ENCODE results near the gene ZFTA.
"Not testable (repeated sequence)": the region's sequence is repeated elsewhere in the genome, so short reads cannot be mapped to it uniquely, and the experiment has no call there.

ZFTA gene

DNA sequence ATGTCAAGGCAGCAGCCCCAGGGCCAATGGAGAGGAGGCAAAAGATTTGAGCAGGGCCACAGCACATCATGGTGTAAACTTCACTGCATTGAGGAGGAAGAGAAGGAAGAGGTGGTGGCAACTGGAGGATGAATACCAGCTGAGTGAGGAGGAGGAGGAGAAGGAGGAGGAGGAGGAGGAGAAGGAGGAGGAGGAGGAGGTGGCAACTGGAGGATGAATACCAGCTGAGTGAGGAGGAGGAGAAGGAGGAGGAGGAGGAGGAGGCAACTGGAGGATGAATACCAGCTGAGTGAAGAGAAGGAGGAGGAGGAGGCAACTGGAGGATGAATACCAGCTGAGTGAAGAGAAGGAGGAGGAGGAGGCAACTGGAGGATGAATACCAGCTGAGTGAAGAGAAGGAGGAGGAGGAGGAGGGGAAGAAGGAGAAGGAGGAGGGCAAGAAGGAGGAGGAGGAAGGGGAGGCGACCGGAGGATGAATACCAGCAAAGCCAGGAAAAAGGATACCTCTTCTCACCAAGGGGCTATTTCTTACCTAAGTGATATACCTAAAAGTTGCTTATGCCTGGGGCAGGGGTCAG is 3.3 kb upstream of the ZFTA start:
- not testable (repeated sequence) for DNase-seq

DNA sequence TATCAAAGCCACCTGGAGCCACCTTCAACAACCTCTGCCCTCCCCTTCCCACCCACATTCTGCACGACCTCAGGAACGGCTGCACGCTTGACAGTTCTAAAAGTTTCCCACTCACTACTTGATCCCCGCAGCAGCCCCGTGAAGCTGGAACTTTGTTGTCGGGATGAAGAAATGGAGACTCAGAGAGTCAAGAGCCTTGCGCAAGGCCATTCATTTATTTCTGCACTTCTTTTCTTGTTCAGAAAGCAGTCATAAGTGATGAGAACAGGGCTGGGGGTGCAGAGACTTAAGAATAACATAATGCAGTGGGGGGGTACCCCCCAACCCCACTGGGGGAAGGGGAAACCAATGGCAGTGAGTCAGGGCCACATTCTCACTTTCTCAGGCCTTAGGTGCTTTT is 2.2 kb upstream of the ZFTA start:
- no peak for DNase-seq

DNA sequence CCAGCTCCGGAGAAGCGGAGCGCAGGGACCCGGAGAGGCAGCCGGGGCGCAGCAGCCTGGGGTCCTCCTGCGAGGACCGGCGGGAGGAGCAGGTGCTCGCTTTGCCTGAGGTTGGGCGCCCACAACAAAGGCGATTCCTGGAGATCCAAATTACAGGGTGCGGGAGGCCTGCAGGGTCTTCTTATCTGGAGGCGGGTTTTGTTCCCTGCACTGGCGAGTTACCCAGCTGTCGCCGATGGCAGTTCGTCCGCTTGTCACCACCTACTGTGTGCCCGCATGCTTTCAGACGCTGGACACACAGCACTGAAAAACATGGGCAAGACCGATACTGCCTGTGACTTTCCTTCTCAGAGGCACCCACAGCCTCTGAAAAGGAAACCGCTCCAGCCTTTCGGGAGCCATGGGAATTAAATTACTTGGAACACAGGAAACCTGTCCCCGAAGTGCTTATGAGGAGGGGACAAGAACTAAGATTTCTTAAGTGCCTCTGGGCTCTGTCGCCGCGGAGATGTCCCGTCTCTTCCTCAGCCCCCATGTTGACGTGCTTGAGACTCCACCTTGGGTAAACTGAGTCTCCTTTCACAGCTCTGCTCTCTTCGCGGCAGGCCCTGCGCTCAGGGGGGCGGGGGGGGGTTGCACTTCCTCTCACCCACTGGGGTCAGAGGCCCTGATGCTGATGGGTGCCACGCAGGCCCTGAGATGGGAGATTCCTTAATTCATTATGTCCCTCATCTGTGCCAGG is 1.3 kb upstream of the ZFTA start:
- DNase-seq = peak; percentile 42

DNA sequence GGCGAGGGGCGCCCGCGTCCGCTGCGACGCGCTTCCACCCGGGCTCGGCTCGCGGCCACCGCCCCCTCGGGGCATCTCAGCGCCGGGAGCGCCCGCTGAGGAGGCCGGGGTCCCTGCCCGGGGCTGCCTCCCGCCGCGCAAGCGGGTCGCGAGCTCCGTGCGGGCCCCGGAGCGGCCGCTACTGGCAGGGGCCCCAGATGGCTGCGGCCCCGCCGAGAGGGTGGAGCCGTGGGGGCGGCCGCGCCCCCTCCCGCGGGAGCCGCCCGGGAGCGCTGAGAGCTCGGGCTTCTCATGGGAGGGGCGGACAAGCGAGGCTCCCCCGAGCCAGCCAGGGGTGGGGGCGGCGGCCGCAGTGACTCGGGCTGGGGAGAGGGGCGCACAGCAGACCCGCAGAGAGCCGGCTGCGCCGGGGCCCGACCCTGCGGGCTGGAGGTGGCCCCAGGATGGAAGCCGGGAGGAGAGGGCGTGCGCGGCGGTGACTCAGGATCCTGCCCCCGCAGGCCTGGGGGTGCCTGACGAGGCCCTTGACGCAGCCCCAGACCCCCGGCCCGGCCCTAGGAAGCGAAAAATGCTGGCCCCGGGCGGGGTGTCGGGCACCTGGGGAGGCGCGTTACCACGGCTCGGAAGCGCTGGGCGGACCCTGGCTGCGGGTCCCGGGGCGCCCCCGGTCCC is 603 bp upstream of the ZFTA start:
- peak; percentile 47 for DNase-seq

DNA sequence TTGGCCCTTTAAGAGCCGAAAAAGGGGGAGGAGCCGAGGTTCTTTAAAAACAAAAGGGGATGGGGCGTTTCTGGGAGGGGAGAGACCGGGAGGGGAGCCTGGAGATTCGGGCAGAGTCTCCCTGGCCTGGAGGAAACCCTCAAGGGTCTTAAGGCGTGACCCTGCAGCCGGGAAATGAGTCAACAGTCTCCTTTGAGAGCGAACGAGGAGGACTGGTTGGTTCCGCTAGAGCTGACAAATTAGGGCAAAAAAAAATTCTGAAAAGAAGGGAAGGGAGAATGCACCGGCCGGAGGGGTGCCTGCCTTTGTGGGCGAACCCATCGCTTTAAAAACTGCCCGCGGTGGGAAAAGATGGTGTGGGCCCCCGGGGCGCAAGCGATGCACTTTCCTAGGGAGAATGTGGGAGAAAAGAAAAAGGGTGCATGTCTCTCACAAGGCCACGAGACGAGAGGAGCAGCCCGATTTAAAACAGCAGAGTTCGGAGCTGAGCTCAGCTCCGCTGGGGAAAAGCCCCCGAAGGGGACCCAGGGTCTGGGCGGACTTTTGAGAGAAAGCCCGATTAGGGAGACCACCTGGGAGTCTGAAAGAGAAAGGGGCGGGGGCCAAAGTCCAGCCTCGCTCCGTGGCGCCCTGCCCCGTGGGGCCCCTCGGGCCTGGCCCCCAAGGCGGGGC is 874 bp downstream of the ZFTA start:
- peak; percentile 82 for DNase-seq

DNA sequence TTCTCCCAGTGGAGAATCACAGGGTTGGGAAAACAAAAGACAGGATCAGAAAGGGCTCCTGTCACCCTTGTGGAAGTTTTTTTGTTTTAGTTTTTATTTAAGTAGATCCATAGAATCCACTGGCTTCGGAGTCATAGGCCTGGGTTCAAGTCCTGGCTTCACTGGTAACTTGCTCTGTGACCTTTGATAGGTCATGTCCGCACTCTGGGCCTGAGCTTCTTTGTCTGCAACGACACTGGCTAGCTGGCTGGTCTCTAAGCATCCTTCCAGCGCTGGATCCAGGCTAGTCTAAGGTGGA is 1.4 kb downstream of the ZFTA start:
- no peak for DNase-seq

DNA sequence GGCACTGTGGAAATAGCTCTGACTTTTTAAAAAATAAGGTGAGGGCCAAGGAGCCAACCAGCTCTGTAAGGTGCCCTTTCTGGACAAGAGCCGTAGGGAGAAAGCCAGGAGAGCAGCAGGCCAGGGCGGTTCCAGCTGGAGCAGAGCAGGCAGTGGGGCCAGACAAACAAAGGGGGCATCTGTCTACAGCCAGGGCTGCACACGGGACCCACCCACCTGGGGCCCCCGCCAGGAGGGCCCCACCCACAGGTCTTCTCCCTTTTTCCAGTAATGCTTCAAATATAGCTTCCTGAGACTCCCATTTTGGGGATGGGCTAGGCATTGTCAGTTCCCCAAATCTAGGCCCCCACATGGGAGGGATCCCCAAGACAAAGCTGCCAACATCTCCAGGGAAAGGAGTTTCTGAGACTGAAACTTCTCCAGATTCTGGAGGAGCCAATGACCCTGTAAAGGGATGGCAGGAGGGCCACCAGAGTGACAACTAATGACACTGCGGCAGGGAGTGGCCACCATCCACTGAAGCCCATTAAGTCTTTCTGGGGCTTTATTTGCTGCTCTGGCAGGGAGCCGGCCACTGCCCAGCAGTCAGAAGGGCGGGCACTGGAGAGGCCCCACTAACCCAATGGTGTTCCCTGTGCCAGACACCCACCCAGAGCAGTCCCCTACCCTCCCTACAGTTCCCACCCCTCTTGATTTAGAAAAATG is 1.9 kb downstream of the ZFTA start:
- peak; percentile 38 for DNase-seq

DNA sequence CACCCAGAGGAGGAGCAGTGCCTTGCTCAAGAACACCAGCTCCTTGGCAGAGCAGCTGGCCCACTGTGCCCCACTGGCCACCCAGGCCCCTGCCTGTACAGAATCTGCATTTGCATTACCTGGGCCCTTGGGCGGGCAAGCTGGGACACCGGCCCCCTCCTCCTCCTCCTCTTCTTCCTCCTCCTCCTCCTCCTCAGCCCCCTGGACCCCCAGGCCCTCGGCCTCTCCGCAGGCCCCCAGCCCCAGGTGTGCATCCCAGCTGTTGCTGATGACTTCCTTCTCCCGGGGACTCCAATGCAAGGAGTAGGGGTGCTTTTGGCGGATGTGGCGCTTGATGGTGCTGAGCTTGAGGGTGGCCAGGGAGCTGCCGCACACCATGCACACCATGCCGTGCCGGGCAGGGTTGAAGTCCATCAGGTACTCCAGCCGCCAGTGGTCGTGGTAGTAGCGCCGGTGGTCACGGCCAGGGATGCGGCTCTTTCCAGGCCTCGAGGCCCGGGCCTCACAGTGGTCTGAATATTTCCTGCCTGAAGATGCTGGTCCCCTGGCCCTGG is 2.8 kb downstream of the ZFTA start:
- peak; percentile 27 for DNase-seq

DNA sequence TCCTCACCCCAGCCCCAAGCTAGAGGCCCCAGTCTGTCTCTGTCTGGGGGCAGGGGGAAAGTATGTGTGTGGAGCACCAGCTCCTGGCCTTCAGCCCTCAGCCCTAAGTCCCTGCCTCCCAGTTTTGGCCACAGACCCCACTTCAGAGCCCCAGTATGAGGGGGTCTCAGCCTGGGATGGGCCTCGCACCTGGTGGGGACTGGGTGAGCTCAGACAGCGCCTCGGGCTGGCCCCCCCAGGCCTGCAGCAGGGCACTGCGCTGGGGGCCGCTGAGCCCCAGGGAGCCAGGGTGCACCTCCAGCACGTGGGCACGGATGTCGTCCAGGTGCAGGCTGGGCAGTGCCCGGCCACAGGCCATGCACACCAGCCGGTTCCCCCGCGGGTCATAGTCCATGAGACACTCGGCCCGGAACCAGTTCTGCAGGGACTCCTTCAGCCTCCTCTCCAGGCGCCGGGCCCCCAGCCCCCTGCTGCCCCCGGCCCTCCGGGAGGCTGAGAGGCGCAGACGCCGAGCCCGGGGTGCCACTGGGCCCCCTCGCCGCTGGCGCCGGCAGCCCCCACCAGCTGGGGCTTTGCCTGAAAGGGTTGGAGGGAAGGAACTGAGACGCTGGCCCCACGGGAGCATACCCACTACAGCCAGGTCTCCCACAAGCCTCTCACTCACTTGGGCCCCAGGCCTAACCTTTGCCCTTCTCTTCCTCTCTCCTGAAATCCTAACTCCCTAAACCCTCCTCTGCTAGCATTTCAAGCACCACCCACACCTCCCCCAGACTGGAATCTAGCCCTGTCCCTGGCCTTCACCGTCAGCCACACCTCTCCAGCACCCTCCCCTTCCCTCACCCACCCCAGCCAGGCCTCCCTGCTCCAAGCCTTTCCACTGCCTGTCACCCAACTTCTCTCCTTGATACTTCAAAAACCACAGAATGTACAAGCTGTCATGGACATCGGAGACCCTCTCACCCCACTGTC is 3.6 kb downstream of the ZFTA start:
- DNase-seq = peak; percentile 40

DNA sequence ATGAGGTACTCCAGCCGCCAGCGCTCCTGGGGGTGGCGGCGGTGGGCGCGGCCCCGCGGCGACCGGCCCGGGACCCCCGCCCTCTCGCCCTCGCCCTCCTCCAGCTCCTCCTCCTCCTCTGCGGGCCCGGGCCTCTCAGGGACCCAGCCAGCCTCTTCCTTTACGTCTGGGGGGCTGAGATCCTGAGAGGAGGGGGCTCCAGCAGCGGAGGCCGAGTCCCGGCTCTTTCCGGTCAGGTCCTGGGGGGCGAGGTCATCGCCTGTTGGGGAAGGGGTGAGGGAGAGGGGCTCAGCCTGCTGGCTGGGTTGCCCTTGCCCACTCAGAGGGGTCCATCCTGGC is 4.3 kb downstream of the ZFTA start:
- DNase-seq = no peak

DNA sequence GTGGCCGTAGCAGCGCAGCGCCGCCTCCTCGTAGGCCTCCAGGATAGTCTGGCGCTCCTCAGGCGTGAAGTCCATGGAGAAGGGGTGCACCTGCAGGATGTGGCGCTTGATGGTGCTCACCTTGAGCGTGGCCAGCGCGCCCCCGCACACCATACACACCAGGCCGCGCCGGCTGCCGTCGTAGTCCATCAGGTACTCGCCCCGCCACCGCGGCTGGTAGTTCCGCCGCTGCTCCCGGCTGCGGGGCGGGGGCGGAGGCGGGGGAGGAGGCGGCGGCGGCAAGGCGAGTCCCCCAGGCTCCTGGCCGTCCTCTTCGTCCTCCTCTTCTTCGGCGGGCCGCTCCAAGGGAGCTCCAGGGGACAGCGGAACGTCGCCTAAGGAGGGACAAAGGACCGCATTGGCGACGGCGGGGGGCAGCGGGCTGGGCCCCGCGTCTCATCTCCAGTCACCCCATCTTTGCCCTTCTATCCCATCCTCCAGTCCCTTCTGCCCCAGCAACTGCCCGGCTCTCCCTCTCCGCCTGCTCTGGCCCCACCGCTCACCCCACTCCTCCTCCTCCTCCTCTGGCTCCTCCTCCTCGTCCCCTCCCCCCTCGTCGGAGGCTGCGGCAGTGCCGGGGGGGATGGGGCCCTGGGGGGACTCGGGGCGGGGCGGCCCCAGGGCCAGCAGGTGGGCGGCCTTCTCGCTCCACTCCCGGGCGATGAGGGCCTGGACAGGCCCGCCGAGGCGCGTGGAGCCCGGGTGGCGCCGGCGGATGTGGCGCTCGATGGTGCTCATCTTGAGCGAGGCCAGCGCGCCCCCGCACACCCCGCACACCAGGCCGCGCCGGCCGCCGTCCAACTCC is 4.9 kb downstream of the ZFTA start:
- peak; percentile 66 for DNase-seq

DNA sequence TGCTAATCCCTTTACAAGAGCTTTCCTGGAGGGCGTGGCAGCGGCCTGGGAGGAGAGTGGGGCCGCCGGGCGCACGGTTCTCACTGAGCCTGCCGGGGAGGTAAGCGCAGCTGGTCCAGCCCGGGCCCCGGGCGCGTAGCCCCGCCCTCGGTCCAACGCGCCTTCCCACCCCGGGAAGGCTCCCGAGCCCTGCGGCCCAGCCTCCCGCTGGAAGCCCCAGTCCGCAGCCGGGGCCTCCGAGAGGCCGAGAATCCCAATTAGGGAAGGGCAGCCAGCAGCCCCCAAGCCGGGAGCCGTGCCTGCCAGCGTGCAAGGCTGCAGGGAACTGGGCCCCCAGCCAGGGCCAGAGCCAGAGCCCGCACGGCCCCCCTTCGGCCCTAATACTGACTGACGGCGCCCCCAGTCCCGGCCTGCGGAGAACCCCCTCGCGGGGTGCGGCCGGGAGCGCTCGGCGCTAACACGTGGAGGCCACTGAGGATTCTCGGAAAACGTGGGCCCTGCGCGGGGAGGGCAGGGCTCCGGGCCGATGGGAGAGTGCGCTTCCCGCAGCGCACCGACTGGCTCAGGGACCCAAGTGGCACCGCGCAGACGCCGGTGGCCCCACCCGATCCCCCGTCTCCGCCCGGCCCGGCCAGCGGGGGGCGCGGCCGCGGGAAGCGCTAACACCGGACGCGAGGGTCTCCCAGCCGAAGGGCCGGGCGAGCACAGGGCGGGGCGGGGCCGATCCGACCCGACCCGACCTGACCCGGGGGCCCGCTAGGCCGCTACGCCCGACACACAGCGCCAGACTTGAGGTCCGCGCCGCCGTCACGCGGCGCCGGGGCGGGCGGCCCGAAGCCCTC is 5.7 kb downstream of the ZFTA start:
- DNase-seq = peak; percentile 81

DNA sequence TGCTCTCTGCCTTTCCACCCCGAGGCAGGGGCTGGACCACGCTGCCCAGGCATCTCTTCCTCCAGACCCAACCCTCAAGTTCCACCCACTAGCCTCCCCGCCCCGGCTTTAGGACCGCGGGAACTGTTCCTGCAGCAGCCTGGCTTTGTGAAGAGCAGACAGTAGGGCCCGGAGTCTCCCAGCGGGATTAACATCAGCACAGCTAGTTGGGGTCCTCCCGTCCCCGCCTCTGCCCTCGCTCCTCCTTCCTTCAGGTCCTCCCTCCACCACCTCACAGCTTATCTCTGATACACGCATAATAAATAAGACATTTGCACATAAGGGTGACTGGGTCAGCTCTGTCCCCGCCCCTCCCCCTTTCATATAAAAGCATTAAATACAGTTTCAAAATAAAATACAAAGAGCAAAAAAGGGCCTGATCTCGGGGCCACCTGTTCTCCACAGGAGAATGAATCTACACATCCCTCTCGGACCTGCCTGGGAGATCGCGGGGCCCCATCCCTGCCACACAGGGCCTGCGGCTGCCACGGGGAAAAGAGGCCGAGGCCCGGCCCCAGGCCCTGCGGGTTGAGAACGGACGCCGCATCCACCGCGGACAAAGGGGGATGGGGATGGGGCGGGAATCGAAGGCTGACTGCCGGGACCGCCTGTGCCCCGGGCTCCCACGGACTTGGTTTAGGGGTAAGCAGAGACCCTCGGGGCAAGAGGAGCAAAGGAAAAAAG is 6.5 kb downstream of the ZFTA start:
- DNase-seq = peak; percentile 60

DNA sequence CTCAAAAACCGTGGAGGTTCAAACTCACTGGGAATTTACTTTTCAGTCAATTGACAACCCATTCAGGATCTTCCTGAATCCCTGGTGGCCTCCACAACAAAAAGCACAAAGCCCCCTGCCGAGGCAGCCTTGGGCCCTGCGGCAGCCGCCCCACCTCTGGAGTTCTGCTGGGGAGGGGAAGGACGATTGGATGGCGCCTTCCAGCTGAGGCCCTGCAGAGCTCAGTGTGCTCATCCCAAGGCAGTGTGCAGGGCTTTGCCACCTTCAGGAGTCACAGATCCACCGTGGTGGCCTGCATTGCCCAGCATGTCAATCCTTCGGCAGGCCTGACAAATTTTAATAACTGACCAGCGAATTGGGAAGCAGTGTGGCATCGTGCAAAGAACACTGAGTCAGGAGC is 7.4 kb downstream of the ZFTA start:
- no peak for DNase-seq

DNA sequence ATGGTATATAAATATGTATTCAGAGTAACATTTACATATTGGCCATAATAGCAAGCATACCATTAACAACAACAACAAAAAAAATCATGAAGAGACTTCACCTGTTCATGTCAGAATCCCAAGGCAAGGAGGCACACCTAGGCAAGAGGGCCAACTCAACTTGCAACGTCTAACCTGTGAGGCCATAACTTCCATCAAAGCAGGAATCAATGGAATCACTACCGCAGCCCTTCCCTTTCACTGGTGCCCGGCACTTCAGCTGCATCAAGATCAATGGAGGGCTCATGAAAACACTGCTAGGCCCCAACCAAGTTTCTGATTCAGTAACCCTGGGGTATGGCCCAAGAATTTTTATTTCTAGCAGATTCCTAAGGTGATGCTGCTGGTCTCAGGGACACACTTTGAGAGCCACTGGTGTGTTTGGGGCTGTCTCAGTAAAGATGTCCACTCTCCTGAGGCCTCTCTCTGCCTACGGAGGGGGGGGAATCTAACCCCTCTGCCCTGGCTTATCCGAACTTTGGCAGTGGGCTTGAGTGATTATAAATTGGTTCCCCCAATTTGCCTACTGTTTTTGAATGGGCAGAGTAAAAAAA is 8.0 kb downstream of the ZFTA start:
- DNase-seq = no peak

DNA sequence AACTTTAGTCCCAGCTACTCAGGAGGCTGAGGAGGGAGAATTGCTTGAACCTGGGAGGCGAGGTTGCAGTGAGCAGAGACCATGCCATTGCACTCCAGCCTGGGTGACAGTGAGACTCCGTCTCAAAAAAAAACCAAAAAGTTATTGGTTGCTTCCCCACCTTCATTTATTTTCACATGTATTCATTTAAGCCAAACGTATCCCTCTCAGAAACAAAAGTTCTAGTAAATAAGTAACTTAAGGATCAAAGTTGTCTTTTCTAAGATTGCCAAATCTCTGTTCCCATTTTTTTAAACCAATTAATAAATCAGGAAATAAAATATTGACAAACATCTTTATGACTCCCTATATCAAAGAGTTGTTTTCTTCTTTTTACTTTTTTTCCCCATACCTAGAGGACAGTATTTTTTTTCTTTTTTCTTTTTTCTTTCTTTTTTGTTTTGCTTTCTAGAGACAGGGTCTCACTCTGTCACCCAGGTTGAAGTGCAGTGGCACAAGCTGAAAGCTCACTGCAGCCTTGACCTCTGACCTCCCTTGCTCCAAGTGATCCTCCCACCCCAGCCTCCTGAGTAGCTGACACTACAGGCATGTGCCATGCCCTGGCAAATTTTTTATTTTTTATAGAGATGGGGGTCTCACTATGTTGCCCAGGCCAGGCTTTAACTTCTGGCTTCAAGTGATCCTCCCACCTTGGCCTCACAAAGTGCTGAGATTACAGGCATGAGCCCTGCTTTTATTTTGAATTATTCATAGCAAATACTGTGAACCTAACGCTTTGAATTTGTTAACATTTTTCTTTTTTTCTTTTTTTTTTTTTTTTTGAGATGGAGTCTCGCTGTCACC is 11.4 kb downstream of the ZFTA start:
- no peak for DNase-seq

DNA sequence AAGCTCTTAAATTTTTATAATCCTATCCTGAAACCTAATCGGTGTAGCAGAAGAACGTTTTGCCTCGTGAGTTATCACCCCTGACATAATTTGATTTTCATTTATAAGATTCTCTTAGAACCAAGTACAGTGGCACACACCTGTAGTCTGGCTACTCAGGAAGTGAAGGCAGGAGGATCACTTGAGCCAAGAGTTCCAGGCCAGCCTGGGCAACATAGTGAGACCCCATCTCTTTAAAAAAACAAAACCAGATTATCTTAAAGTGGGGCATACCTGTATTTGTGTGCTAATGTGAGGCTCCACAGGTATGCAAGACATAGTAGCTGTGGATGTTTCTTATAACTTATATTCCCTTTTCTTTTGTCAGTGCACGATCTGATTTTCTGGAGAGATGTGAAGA is 19.0 kb downstream of the ZFTA start:
- DNase-seq = no peak

DNA sequence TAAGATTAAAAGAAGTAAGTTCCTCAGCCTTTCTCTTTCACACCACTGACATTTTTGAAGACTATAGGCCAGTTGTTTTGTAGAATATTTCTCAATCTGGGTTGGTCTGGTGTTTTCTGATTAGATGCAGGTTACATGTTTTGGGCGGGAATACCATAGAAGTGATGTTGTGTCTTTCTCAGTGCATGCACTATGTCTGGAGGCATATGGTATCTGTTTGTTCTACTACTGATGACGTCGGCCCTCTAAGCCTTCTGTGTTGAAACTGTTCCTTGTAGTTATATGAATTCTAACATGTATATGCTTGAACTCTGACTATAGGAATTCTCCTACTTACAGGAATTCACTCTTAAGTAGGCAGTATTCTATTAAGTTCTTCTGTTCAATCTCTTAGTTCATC is 21.6 kb downstream of the ZFTA start:
- DNase-seq = no peak
